Measurements from ENCODE around the gene PLPP3.

Gene PLPP3

DNA sequence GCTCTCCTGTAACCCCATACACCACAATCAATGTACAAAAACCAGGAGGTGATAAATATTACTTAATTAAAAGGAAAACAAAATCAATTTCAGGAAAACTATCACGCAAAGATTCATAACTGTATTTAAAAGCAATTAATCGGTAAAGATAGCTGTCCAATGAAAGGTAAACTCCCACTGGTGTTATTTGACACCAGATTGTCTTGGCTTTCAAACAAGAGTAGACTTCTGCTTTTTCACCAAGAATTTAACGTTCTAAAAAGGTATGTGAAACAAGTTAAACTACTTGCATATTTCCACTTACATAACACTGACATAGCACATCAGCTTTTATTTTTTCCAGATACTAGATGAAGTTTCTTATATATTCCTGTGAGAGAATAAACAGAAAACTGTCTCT, 3.5 kb downstream of the PLPP3 start:
- no peak for DNase-seq

- no peak for DNase-seq
Observed at GRCh38 chr1:56574794-56575193, 4.6 kb downstream of the PLPP3 start.

GRCh38 chr1:56573311-56573710, 6.1 kb downstream of the PLPP3 start:
- no peak for DNase-seq

DNA sequence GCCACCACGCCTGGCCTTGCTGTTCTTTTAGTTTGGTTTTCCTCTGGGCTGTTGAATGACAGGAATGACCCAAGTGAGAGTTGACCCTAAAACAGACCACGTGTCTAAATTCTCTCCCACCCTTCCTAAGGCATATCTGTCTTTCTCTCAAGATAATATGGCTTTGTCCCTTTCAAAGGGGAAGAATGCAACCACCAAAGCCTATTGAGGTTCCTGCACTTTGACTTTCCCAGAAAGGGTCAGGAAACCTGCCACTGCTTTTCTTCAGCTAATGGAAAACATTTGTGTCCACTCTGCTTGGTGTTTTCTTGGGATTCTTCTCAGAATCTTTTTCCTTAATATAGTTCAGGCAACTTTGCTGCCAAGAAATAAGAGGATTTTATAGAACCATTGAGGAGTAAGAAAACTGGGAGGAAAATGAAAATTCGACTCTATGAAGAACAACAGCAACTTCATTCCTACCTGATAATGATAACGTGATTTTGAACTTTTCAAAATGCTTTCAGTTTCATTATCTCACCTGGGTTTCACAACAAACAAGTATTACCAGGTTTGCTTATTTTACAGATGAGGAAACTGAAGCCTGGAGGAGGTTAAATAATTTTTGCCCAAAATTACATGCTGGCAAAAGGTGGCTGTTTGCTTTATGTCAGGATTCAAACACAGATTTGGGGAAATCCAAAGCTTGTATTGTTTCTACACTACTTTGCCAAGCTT, 6.9 kb downstream of the PLPP3 start:
- DNase-seq = no peak

DNA sequence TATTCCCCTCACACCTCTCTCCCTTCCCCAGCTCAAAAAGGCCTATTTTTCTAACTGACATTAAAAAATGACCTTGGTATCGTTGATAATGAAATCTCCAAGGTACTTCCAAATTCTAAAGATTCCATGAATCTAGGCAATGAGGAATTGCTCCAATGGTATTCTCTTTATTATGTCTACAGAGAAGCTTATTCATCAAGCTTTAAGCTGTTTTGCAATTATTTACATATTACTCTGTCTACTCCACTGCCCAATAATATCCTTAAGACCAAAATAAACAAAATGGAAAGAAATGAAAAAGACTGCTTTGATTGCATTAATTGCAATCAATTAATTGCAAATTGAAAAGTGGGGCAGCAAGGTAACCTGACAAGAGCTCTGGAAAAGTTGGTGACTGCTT, 7.9 kb downstream of the PLPP3 start:
- no peak for DNase-seq

DNA sequence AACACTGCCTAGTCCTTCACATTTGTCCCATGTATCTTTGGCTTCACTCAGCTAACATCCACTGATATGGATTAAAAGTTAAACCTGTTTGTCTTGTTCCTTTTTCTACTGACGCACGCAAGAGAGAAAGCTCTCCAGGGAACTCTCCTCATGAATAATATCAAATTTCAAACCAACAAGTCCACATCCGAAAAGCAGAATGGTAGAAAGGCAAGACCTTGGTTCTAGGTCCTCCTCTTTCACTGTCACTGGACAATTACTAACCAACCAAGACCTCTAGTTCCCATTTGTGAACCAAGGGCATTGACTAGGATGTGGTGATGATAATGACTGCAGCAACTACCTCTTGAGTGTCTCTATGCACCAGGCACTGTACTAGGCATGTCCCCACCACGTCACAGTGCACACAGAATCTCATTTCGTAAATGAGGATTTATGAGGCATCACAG, 8.4 kb downstream of the PLPP3 start:
- DNase-seq = no peak

GRCh38 chr1:56569661-56570060, 9.7 kb downstream of the PLPP3 start:
- no peak for DNase-seq

GRCh38 chr1:56566994-56567393, 12.4 kb downstream of the PLPP3 start:
- DNase-seq = peak; percentile 84

- no peak for DNase-seq
Observed at GRCh38 chr1:56566061-56566744, 13.2 kb downstream of the PLPP3 start.

- DNase-seq = no peak
Observed at GRCh38 chr1:56564615-56565014, 14.7 kb downstream of the PLPP3 start.

DNA sequence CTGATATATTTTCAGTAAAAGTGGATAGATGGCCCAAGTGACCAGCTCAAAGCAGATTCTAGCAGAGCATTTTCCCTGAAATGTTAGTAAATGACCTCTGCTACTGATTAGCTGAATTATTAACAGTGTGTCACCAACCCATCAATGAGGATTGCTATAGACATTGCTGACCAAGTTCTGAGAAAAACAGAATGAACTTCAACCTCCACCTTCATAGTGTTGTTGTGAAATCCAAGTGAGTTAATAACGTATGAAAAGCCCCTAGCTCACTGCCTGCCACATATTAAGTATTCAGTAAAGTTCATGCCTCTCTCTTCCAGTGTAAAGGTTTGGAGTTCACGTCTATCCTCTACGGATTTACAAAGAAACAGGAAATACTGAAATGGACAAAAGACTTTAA, 15.8 kb downstream of the PLPP3 start:
- DNase-seq = no peak

GRCh38 chr1:56562891-56563452, 16.4 kb downstream of the PLPP3 start:
- no peak for DNase-seq

GRCh38 chr1:56561227-56562019, 17.9 kb downstream of the PLPP3 start:
- no peak for DNase-seq

DNA sequence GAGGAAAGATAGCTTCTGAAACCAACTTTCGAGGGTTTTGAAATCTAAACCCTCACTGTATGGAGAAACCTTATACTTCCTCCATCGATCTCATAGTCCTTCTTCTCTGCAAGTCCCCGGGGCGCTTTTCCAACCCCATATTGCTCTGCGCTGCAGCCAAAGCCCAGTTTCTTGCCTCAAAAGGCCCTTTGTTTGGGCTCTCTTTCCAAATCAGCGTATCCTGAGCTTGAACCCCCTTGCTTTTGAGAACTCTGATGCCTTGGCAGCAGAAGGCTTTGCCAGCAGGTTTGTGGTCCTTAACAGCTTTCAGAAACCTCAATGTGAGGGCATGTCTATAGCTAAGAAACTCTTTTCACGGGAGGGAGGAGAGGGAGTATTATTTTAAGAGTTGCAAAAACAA, 21.6 kb downstream of the PLPP3 start:
- no peak for DNase-seq

DNA sequence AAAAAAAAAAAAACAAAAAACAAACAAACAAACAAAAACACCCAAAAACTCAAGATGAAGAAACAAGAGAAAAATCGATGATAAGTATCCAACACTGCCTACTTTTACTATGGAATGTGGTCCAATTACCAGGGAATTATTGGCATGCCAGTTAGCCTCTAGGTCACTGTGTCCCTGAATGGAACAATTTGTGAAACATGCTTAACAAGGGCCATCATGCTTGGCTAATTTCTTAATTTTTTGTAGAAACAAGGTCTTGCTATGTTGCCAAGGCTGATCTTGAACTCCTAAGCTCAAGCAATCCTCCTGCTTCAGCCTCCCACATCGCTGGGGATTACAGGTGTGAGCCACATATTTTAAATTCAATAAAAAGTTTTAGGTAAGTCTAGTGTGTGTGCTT, 23.9 kb downstream of the PLPP3 start:
- DNase-seq = peak; percentile 70

DNA sequence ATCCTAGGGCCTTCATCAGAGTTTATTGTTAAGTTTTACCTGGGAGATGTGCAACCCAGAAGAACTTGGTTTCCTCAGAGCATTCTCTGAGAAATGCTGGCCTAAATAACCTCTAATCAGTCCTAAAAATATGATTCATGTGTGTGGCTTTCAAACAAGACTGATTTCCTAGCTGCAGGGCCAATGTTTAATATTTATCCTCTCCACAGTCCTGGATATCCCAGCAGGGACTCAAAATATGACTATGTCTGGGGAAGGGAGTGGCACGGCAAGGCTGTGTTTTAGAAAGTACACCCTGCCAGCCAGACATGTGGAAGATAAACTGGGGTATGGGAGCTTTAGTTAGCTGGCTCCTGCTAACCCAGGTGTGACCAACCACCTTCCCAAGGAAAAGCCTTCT, 26.3 kb downstream of the PLPP3 start:
- DNase-seq = no peak

- DNase-seq = no peak
Observed at GRCh38 chr1:56552349-56552748, 27.0 kb downstream of the PLPP3 start.

- no peak for DNase-seq
Observed at GRCh38 chr1:56551691-56552090, 27.7 kb downstream of the PLPP3 start.

GRCh38 chr1:56550859-56551188, 28.5 kb downstream of the PLPP3 start:
- DNase-seq = no peak

DNA sequence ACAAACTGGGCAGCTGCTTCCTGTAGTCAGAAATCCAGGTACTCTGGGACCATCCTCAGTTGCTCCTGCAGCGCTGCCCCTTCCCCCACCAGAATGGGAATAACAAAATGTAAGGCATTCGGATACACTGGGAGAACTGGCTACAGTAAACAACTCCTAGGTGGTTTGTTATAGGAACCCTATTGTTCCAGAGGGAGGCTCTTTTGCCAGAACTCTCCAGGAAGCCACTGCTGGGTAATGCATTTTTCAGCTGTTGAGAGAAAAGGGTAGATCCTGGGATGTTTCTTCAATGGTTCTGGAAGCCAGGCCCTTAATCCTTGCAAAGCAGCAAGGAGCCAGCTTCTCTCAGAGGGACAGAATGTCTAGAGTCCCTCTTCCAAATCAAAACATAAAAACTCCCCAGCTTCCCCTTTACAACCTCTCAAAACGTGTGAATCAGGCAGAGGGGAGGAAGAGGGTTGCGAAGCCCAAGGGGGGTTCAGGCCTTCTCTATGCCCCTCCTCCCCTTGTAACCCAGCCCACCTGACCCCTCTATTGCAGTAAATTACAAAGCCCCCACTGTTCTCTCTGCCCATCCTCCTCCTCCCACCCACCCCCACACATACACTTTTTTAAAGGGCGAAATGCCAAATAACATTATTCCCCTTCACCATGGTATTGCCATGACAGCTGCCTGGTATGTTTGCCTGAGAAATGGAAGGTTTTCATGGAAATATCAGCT, 29.1 kb downstream of the PLPP3 start:
- DNase-seq = no peak

DNA sequence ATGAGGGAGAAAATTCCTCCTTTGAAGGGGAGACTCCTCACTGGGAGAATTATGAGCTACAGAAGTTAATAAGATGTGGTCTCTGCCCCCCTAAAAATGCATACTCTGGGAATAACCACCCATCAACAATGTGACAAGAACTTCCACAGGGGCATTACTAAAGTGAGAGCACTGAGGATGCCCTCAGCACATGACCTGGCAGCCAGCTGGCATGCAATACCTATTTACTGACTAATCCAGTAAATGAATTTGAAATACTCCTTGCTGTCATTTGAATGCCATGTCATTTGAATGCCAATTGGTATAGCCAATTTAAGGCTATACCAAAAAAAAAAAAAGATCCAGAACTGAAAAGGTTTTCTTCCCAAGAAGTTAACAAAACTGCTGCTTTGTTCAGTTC, 30.8 kb downstream of the PLPP3 start:
- DNase-seq = no peak

DNA sequence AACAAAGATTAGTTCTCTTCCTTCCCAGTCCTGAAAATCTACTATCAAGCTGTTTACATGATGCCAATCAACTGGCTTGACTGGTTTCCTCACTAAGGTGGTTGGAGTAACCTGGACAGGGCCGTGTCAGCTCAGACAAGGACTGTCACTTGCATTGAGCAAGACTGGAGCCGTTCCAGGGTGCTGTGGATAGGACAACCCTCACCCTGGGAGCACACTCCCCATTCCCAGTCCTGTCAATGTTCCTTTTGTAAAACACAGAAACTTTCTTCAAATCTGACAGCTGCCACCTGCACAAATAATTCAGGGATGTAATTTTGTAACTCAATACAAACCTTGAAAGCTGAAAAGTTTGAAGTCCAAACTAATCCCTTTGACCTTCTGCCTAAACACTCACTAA, 31.4 kb downstream of the PLPP3 start:
- no peak for DNase-seq

DNA sequence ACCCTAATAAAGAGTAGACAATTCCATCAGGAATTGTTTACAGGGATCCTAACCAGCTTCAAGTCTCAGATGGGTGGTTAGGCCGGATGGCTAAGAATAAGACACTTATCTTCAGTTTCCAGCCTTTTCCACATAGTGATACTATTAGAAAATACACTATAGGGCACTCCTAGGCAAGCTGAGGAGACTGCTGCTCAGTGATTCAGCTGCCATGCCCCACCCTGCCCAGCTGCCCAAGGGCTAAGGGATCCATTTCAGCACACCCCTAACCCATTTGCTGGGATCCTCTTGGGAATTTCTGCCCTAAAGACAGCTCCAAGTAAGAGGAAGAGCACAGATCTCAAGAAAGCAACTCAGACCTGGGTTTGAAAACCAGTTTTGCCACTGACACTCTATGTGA, 31.9 kb downstream of the PLPP3 start:
- no peak for DNase-seq
